M059J (cell line): ENCODE results near the gene JAK1. TPM values are rescaled to one million over a fixed set of nuclear protein-coding genes. Genes with fewer than 3 reads are reported as not detected.
A peak's percentile ranks its signal among the peaks of the same experiment; 100 is the strongest.

Source experiments
- DNase-seq: peaks from one replicate; pipeline ENCODE4 v3.0.0-alpha.2; 2012; ENCODE audit warnings: low read depth
- total RNA-seq: library from RNA; depleted of rRNA; stranded (reverse); fragments of >200 nt; shearing (Covaris generic); gene quantifications from 2 replicates; pipeline ENCODE4 v1.2.3, GENCODE V29; 2014

JAK1 gene
- total RNA-seq, 1 experiment from 2014 or later, result 90.9 TPM

DNA sequence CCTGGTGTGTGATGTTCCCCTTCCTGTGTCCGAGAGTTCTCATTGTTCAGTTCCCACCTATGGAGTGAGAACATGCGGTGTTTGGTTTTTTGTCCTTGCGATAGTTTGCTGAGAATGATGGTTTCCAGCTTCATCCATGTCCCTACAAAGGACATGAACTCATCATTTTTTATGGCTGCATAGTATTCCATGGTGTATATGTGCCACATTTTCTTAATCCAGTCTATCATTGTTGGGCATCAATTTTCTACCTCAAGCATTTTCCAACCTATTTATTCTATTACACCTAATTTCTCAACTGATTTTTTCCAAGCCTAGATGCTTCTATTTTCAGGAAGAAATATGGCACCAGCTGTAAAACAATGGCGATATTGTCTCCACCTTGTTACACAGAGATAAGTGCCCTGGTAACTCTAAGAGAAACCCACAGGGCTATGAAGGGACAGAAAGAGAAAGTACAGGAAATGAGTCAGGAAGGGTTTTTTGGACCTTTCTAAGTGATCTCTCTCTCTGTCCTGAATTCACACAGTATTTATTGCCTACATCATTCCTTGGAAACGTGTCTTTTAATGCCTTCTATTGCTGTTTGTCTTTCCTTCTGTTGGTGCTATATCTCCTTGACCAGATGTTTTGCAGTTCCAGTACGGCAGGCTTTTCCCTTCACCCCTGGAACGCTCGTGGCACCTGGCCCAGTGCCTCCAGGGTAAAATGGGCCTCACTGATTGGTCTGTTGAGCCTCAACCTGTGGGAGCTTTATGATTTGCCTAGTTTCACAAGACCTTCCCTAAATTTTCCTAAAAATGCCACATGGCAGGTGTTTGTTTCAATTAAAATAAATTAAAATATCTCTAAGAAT lies 14.6 kb upstream of the JAK1 start:
- peak; percentile 81 for DNase-seq

- DNase-seq, result no peak
Observed at GRCh38 chr1:64979358-64979757, 13.0 kb upstream of the JAK1 start.

GRCh38 chr1:64976361-64976760 lies 10.0 kb upstream of the JAK1 start:
- DNase-seq, result no peak

- no peak for DNase-seq
Observed at GRCh38 chr1:64975740-64976139, 9.4 kb upstream of the JAK1 start.

DNA sequence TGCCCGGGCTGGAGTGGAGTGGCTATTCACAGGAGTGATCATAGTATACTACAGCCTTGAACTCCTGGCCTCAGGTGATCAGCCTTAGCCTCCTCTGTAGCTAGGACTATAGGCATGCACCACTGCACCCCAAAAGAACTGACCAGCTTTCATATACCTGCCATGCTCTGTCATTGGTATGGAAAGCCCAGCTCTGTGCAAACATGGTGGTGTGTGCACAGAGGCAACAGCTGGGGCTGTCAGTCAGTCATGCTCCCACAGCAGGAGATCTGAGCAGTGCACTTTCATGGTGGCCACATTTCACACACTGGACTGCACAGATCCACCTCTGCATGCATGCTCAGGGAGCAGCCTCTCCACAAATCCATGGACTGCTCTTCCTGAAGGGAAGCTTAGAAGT lies 8.8 kb upstream of the JAK1 start:
- DNase-seq, result no peak

DNA sequence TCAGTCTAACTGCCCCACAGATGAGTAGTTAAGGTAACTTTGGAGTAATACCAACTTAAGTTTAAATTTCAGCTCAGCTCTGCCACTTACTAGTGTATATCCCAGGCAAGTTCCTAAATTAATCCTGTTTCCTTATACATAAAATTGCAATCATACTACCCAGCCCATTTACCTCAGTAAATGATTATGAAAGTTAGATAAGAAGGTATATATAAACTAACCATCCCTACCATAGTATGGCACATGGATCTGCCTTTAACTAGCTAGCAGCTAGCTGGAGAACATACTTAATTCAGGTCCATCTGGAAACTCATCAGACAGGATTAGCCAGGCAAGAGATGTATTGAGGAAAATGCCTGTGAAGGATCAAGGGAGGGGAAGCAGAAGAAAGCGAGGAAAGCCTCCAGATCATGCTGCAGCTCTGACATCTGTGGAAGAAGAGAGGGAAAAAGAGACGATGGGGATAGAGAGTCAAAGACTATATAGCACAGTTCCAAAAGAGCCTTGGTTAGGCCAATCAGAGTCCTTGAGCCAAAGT lies 8.0 kb upstream of the JAK1 start:
- no peak for DNase-seq

DNA sequence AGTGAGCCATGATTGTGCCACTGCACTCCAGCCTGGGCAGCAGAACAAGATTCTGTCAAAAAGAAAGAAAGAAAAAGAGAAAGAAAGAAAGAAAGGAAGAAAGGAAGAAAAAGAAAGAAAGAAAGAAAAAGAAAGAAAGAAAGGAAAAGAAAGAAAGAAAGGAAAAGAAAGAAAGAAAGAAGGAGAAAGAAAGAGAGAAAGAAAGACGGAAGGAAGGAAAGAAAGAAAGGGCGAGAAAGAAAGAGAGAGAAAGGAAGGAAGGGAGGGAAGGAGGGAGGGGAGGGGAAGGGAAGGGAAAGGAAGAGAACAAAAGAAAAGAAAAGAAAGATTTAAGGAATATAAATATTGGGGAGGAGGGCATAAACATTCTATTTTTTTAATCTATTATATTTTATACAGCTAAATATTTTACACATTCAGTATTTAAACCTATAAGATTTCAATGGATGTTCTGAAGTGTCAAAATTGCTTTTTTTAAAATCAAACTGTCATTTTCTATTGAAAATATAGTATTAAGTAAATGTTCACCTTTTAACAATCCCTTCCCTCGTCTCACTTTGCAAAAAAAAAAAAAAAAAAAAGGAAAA lies 6.8 kb upstream of the JAK1 start:
- no peak for DNase-seq

DNA sequence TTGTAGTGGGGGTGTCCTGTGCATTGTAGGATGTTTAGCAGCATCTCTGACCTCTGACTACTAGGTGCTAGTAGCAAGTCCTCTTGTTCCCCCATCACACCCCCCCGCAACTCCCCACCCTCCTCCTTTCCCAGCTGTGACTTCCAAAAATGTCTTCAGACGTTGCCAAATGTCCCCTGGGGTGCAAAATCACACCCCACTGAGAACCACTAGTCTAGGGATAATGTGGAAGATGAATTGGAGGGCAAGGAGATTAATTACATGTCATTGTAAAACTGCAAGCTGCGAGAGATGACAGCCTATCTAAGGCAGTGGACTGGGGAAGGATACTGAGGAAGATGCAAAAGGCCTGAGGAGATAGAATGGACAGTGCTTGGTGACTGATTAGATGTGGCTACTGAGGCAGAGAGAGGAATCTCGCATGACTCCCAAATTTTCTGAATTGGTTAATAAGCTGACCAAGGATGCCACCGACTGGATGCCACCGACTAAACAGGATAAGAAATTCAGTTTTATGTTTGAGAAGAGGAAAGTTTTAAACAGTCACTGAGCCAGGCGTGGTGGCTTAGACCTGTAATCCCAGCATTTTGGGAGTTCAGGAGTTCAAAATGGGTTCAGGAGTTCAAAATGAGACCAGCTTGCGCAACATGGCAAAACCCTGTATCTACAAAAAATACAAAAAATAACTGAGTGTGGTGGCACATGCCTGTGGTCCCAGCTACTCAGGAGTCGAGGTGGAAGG lies 3.1 kb upstream of the JAK1 start:
- DNase-seq, result peak; percentile 19

DNA sequence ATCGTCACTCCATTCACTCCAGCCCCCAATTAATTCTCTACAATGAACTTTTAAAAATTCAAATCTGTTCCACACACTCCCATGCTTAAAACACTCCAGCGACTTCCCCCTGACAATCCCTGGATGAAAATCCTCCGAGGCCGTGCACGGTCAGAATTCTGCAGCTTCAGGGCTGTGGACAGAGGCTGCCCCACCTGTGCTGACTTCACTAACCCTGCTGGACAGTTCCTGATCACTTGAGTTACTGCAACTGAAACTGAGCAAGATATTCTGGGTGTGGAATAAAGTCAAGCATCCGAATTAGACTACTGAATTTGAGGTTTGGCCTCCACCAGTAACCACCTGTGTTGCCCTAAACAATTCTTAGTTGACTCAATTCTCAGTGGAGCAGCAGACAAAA lies 1.0 kb upstream of the JAK1 start:
- DNase-seq, result peak; percentile 19

DNA sequence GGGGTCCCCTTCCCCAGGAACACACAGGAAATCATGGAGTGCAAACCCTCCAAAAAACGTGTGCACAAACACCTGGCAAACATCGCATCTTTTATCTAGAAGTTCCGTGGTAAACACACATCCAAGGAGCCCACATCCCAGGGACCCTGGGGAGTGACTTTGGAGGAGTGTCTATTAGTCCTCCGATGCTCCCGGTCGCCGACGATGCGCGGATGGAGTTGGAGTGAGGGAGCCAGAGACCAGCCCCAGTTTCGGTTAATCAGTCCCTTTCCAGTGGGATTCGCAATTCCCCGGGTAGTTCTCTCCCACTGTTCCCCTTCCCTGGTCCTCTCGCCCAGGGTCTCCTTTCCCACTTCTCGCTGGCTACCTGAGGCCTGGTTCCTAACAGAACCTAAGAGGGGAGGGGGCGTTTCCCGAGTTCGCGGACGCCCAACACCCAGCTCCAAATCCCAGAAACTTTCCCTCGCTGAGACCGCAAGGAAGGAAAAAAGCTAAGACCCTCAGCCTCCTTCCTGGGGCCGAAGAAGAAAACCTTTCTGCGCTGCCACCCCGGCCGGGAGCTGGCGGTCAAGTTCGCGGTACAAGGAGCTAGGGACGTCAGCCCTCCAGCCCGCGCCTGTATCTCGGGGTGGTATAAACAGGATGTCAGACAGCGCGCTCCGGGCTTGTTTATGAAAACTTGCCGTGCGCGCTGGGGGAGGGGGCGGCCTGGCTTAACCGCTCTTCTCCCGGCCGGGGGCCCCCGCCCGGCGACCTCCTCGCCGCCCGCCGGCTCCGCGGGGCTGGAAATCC lies 787 bp downstream of the JAK1 start:
- peak; percentile 77 for DNase-seq

DNA sequence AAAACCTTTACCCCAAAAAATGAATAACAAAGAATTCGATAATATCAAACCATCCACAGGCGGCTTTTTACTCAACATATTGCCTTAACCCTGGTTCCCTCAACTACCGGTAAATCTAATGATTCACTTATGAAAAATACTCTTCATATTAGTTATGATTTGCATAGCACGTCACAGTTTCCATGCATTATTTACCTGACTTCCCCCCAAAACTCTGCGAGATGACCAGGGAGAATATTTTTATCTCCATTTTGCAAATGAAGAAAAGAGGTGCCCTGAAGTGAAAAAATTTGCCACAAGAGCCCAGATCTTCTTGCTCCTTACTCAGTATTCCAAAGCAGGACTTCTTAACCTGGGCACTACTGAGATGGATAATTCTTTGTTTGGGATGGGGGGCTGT lies 2.9 kb downstream of the JAK1 start:
- DNase-seq, result no peak

DNA sequence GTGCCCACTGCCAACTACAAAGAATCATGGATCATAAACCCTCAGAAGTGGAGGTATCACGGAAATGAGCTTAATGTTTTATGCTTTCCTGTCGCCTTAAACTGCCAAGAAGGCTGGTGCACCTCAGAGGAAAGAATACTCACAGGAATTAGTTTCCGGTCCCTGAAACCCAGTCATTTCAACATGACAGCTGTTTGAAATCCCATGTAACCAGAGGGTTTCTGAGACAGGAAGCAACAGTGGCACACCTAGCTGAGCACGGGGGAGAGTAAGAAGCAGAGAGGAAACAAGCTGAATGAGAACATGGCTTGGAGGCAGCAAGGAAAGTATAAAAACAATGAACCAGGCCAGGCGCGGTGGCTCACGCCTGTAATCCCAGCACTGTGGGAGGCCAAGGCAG lies 3.9 kb downstream of the JAK1 start:
- DNase-seq, result no peak

- DNase-seq, result no peak
Observed at GRCh38 chr1:64961923-64962322, 4.4 kb downstream of the JAK1 start.

GRCh38 chr1:64960731-64961130 lies 5.6 kb downstream of the JAK1 start:
- no peak for DNase-seq

DNA sequence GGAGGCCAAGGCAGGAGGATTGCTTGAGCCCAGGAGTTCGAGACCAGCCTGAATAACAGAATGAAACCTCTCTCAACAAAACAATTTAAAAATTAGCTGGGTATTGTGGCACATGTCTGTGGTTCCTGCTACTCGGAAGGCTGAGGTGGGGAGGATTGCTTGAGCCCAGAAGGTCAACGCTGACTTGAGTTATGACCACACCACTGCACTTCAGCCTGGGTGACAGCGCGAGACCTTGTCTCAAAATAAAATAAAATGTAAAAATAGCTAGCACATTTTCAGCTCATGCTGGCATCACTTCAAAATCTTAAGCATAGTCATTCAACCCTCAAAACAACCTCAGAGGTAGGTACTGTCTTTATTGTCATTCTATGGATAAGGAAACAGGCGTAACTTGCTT lies 6.4 kb downstream of the JAK1 start:
- no peak for DNase-seq

DNA sequence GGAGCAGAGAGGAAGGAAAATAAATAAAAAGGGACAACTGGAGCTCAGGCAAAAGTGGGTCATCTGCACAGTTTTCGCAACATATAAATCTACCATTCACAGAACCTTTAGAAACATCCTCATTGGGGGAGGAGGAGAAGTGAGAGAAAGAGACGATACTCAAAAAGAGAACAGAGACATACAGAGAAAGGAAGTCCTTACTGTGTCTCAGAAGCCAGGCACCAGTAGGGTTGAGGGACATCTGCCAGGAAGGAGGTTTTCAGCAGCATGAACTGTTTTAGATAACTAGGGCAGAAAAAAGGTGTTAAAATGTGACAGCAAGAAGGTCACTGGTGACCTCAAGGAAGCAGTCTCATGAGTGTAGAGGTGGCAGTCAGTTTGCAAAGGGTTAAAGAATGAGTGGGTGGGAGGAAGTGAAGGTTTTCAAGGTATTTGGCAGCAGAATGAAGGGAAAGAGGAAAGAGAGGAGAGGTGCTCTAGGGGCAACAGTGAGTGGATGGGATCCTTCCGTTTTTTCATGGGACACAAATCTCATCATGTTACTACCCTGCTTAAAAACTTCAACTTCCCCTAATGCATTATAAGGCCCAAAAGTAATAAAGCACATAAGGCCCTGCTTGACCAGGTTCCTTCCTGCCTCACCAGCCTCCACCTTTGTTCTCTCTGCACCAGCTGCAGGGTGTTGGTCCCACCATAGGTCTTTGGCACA lies 9.5 kb downstream of the JAK1 start:
- no peak for DNase-seq

DNA sequence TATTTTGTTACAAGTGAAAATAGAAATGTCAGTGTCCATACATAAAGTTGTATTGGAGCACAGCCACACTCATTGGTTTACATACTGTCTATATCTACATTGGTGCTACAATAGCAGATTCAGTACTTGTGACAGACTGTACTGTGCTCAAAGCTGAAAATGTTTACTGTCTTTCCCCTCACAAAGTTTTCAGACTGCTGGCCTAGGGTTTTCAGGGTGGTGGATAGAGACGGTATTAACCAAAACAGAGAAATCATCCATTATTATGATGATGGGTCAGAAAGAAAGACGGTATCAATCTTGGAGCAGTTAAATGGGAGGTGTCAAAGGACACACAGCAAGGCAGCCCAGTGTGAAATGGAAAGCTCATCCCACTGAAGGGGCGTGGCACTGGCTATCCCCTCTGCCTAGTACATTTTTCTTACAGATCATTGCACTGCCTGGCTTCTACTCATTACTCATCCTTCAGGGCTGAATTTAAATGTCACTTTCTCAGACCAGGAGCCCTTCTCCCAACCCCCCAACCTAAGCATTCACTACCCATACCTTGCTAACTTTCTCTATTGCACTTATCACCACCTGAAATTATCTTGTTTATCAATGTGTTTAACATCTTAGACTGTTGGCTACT lies 10.2 kb downstream of the JAK1 start:
- DNase-seq, result peak; percentile 41

DNA sequence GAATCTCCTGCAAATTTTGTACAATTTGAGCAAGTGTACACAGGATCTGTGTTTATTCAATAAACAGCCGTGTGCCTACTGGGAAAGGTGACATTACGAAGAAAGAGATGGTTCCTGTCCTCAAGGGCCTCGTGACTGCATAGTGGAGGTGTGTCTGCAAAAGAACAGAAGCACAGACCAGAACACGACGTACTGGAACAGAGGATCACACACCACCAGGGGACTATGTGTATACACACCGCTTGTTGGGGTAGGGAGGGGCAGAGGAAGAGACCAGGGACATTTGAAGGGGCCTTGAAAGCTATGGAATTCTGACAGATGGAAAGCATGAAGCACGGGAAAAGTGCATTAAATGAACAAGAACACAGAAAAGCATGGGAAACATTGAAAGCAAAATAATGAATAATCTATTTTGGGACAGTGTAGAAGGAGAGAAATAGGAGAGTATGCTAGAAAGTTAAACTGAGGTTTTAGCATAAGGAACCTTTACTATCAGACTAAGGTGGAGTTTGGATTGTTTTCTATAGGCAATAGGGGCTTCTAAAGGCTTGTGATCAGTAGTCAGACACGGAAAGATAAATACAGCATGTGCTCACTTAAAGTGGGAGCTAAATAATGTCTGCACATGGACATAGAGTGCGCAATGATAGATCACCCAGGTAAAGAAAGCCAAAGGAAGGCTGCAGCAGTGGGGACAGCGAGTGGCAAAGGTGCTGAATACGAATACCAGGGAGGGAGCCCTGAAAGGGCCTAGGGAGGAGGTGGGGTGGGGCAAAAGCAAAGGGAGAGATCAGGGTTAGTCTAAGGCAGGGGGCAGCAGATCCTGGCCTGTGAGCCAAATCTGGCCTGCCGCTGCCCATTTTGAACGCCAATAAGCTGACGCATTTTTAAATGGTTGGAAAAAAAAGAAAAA lies 11.0 kb downstream of the JAK1 start:
- no peak for DNase-seq

GRCh38 chr1:64953241-64953640 lies 13.1 kb downstream of the JAK1 start:
- no peak for DNase-seq
